Measurements from ENCODE around the gene ATP13A2. TPM values are rescaled to one million over a fixed set of nuclear protein-coding genes. Genes with fewer than 3 reads are reported as not detected.

ATP13A2 gene
- total RNA-seq, 3 donors from 2014 or later: 48.0 to 55.1 (median 48.3) TPM

GRCh38 chr1:17004466-17005364, 7.0 kb downstream of the ATP13A2 start:
- DNase-seq: no peak
- Mint-ChIP-seq H3K4me3 (no peak overlapping the region), H3K36me3 (ENCODE audit: insufficient read depth) (peaks cover 9% of the 10 kb centered on the region), H3K27me3 (ENCODE audit: low read depth) (no peaks in the 10 kb centered on the region), H3K4me1 (ENCODE audit: low read depth) (peaks cover 1% of the 10 kb centered on the region), H3K9me3 (no peaks in the 10 kb centered on the region)
- ATAC-seq: no peak

- Mint-ChIP-seq H3K27me3 (ENCODE audit: low read depth) (no peaks in the 10 kb centered on the region), H3K9me3 (no peaks in the 10 kb centered on the region), H3K4me3 (no peak overlapping the region), H3K4me1 (ENCODE audit: low read depth) (no peaks in the 10 kb centered on the region), H3K36me3 (ENCODE audit: insufficient read depth) (peaks cover 18% of the 10 kb centered on the region)
- DNase-seq (no peak), ATAC-seq (no peak)
Observed at GRCh38 chr1:17002524-17002902, 9.2 kb downstream of the ATP13A2 start.

- no peaks in the 10 kb centered on the region for H3K4me1 Mint-ChIP-seq (ENCODE audit: low read depth)
- ATAC-seq (no peak), DNase-seq (no peak)
- no peaks in the 10 kb centered on the region for H3K9me3 Mint-ChIP-seq
- H3K4me3 Mint-ChIP-seq: no peak overlapping the region
- no peaks in the 10 kb centered on the region for H3K27me3 Mint-ChIP-seq (ENCODE audit: low read depth)
- H3K36me3 Mint-ChIP-seq (ENCODE audit: insufficient read depth): peaks cover 18% of the 10 kb centered on the region
Observed at GRCh38 chr1:17001760-17002523, 9.8 kb downstream of the ATP13A2 start.

- no peaks in the 10 kb centered on the region for H3K27me3 Mint-ChIP-seq (ENCODE audit: low read depth)
- H3K4me3 Mint-ChIP-seq: no peak overlapping the region
- no peaks in the 10 kb centered on the region for H3K9me3 Mint-ChIP-seq
- H3K36me3 Mint-ChIP-seq (ENCODE audit: insufficient read depth): peaks cover 18% of the 10 kb centered on the region
- DNase-seq (no peak), ATAC-seq (no peak)
- H3K4me1 Mint-ChIP-seq (ENCODE audit: low read depth): no peaks in the 10 kb centered on the region
Observed at GRCh38 chr1:16999863-17000262, 11.9 kb downstream of the ATP13A2 start.

DNA sequence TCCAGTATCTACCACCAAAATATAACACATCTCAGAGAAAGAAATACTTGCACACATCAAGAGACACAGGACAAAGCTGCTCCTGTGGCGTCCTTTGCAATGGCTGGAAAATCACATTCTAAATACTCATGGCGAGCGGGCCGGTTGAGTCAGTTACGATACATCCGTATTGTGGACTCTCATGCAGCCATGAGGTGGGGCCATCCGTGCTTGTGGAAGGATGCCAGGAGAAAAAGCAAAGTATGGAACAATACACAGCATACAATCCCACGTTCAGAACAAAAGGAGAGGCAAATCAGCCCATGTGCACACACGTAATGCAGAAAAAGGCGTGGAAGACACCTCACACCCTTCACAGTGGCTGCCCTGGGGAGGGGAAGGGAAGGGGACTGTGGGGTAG, 13.1 kb downstream of the ATP13A2 start:
- Mint-ChIP-seq H3K4me3 (no peak overlapping the region), H3K9me3 (no peaks in the 10 kb centered on the region), H3K36me3 (ENCODE audit: insufficient read depth) (peaks cover 13% of the 10 kb centered on the region), H3K27me3 (ENCODE audit: low read depth) (no peaks in the 10 kb centered on the region), H3K4me1 (ENCODE audit: low read depth) (no peaks in the 10 kb centered on the region)
- no peak for ATAC-seq
- no peak for DNase-seq

GRCh38 chr1:16996845-16997244, 14.9 kb downstream of the ATP13A2 start:
- peaks cover 12% of the 10 kb centered on the region for H3K36me3 Mint-ChIP-seq (ENCODE audit: insufficient read depth)
- ATAC-seq (no peak), DNase-seq (no peak)
- no peaks in the 10 kb centered on the region for H3K27me3 Mint-ChIP-seq (ENCODE audit: low read depth)
- H3K9me3 Mint-ChIP-seq: no peaks in the 10 kb centered on the region
- H3K4me1 Mint-ChIP-seq (ENCODE audit: low read depth): no peaks in the 10 kb centered on the region
- no peak overlapping the region for H3K4me3 Mint-ChIP-seq

DNA sequence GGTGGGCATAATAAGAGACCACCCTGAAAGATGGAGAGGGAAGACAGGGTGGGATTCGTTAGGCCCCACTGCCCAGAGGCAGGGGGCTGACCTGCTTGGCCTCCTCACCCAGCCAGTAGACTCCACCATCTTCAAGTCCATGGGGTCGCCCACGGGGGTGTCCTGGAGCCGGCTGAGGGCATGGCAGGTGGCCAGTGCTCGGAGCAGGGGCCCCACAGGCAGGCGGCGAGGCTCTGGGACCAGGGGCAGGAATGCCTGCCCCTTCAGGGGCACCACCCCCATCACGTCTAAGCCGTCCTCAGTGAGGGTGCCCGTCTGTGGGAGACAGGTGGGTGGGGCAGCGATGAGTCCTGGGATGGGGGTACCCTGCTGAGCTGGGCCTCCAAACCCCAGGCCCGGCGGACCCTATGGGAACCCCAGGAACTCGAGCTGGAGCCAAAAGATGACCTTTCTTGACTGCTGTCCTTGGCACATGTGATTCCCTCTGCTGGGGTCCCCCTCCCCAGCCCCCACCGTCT, 18.1 kb downstream of the ATP13A2 start:
- no peak overlapping the region for H3K4me3 Mint-ChIP-seq
- H3K27me3 Mint-ChIP-seq (ENCODE audit: low read depth): no peaks in the 10 kb centered on the region
- no peaks in the 10 kb centered on the region for H3K4me1 Mint-ChIP-seq (ENCODE audit: low read depth)
- ATAC-seq: no peak
- peaks cover 12% of the 10 kb centered on the region for H3K36me3 Mint-ChIP-seq (ENCODE audit: insufficient read depth)
- no peaks in the 10 kb centered on the region for H3K9me3 Mint-ChIP-seq
- no peak for DNase-seq

- H3K27me3 Mint-ChIP-seq (ENCODE audit: low read depth): no peaks in the 10 kb centered on the region
- H3K4me3 Mint-ChIP-seq: no peak overlapping the region
- no peaks in the 10 kb centered on the region for H3K9me3 Mint-ChIP-seq
- ATAC-seq: no peak
- peaks cover 9% of the 10 kb centered on the region for H3K36me3 Mint-ChIP-seq (ENCODE audit: insufficient read depth)
- no peaks in the 10 kb centered on the region for H3K4me1 Mint-ChIP-seq (ENCODE audit: low read depth)
- DNase-seq: no peak
Observed at GRCh38 chr1:16992675-16993074, 19.1 kb downstream of the ATP13A2 start.

GRCh38 chr1:16992102-16992501, 19.6 kb downstream of the ATP13A2 start:
- ATAC-seq (no peak), DNase-seq (no peak)
- no peaks in the 10 kb centered on the region for H3K9me3 Mint-ChIP-seq
- peaks cover 9% of the 10 kb centered on the region for H3K36me3 Mint-ChIP-seq (ENCODE audit: insufficient read depth)
- no peaks in the 10 kb centered on the region for H3K27me3 Mint-ChIP-seq (ENCODE audit: low read depth)
- no peak overlapping the region for H3K4me3 Mint-ChIP-seq
- H3K4me1 Mint-ChIP-seq (ENCODE audit: low read depth): no peaks in the 10 kb centered on the region

DNA sequence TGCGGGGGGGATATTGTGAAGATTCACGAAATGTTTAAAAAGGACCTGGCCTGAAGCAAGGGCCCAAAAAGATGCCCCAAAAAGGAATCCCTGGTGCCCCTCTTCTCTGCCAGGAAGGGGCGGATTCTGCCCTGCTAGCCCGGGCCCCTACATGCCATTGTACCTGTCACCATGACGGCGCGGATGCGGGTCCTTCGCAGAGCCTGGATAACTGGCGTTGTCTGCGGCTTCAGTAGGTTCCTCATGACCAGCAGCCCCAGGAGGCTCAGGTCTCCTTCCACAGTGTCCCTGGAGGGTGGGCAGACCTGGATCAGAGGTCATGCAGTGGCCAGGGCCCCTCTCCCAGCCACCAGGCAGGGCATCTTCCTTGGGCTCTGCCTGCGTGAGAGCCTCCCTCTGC, 20.2 kb downstream of the ATP13A2 start:
- no peaks in the 10 kb centered on the region for H3K4me1 Mint-ChIP-seq (ENCODE audit: low read depth)
- H3K4me3 Mint-ChIP-seq: no peak overlapping the region
- no peak for DNase-seq
- no peaks in the 10 kb centered on the region for H3K9me3 Mint-ChIP-seq
- no peaks in the 10 kb centered on the region for H3K27me3 Mint-ChIP-seq (ENCODE audit: low read depth)
- no peak for ATAC-seq
- peaks cover 9% of the 10 kb centered on the region for H3K36me3 Mint-ChIP-seq (ENCODE audit: insufficient read depth)

DNA sequence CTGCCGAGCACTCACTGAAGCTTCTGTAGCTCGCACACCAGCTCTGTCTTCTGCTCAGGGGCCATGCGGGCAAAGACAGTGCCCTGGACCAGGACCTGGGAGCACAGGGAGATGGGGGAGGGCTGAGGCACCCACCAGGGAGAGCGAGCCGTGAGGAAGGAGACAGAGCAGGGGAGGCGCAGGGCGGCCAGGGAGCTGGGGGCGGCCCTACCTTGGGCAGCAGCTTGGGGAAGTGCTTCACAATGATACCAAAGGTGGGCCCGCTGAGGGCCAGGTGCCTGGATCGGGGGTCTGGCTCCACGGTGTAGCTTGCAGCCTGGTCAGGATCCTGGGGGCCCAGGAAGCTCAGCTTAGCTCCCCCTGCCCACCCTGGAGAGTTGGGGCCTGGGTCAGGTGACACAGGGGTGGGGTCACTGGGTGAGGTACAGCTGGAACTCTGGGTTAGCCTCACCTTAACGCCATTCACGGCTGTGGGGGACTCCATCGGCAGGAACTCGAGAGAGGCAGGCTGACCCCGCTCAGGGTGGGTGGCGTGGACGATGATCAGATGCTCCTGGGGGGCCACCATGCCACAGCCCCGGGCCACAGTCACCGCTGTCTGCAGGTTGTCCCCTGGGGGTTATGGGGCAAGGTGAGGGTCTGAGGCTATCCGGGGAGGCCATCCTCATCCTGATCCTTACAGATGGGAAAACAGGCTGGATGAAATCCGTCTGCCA, 21.9 kb downstream of the ATP13A2 start:
- ATAC-seq (no peak), DNase-seq (no peak)
- no peaks in the 10 kb centered on the region for H3K27me3 Mint-ChIP-seq (ENCODE audit: low read depth)
- H3K4me3 Mint-ChIP-seq: no peak overlapping the region
- no peaks in the 10 kb centered on the region for H3K9me3 Mint-ChIP-seq
- peaks cover 15% of the 10 kb centered on the region for H3K36me3 Mint-ChIP-seq (ENCODE audit: insufficient read depth)
- no peaks in the 10 kb centered on the region for H3K4me1 Mint-ChIP-seq (ENCODE audit: low read depth)

GRCh38 chr1:16988210-16988609, 23.5 kb downstream of the ATP13A2 start:
- no peaks in the 10 kb centered on the region for H3K9me3 Mint-ChIP-seq
- no peak for ATAC-seq

GRCh38 chr1:16986962-16987361, 24.8 kb downstream of the ATP13A2 start:
- Mint-ChIP-seq H3K9me3 (no peaks in the 10 kb centered on the region), H3K4me3 (no peak overlapping the region), H3K4me1 (ENCODE audit: low read depth) (no peaks in the 10 kb centered on the region), H3K36me3 (ENCODE audit: insufficient read depth) (peaks cover 15% of the 10 kb centered on the region), H3K27me3 (ENCODE audit: low read depth) (peaks cover 12% of the 10 kb centered on the region)
- no peak for ATAC-seq
- DNase-seq: no peak

More at GRCh38 chr1:16988210-16988609, 23.5 kb downstream of the ATP13A2 start:
- Mint-ChIP-seq H3K4me3 (no peak overlapping the region), H3K36me3 (ENCODE audit: insufficient read depth) (peaks cover 15% of the 10 kb centered on the region), H3K4me1 (ENCODE audit: low read depth) (no peaks in the 10 kb centered on the region), H3K27me3 (ENCODE audit: low read depth) (peaks cover 5% of the 10 kb centered on the region)
- DNase-seq: no peak

DNA sequence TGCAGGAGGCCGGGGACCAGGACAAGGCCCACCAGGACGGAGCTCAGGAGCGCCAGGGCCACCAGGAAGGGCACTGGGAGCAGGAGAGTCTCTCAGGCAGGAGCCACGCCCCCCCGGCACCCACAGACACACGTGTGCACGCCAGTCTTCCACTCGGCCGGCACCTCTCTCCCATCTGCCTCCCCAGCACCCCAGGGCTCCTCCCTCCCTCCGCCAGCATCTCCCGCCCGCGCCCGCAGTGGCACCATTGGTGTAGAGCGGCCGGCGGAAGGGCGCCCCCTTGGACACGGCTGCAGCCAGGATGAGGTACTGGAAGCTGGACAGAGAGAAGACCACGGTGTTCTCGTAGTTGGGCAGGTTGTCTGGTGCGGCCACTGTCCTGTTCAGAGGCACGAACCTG, 25.2 kb downstream of the ATP13A2 start:
- no peak for ATAC-seq
- Mint-ChIP-seq H3K4me3 (no peak overlapping the region), H3K36me3 (ENCODE audit: insufficient read depth) (peaks cover 15% of the 10 kb centered on the region), H3K27me3 (ENCODE audit: low read depth) (peaks cover 15% of the 10 kb centered on the region), H3K4me1 (ENCODE audit: low read depth) (no peaks in the 10 kb centered on the region), H3K9me3 (no peaks in the 10 kb centered on the region)
- DNase-seq: no peak

Measured in activated T-cell treated with anti-CD3 and anti-CD28 coated beads, Interleukin-2, amount 50 U/mL, for 4 hours (primary cell).